Ramos (cell line): ENCODE data around the gene PRR29.
"Not testable (repeated sequence)": the region's sequence is repeated elsewhere in the genome, so short reads cannot be mapped to it uniquely, and the experiment has no call there.

Source experiments
- in situ Hi-C: fragments of 300-500 bp; cut with MboI; formaldehyde crosslinking; loops from one replicate; pipeline ENCODE4 v1.14.3; 2022; ENCODE audit warnings: low sequenced_read_pairs; ENCODE audit not compliant: unreplicated experiment

PRR29 gene

DNA sequence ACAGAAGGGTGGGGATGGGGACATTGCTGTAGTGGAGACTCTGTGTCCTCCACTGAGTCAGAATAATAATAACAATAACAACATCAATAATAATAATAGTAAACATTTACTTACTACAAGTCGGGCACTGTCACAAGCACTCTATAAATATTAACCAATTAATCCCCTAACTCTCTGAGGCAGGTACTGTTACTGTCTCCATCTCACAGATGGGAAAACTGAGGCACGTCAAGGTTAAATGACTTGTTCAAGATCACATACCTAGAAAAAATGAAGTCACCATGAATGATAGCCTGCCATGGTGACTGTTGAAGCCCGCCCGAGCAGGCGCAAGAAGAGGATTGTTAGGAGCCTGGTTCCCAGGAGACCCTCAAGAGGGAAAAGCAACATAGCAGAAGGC lies 10.2 kb downstream of the PRR29 start:
- in situ Hi-C loops, result no loop called here

- in situ Hi-C loops, result no loop called here
Measured at GRCh38 chr17:64008830-64009229, 10.7 kb downstream of the PRR29 start.

- in situ Hi-C loops, result no loop called here
Measured at GRCh38 chr17:64009571-64010402, 11.6 kb downstream of the PRR29 start.

- in situ Hi-C loops, result no loop called here
Measured at GRCh38 chr17:64015447-64015846, 17.3 kb downstream of the PRR29 start.

- in situ Hi-C loops, result no loop called here
Measured at GRCh38 chr17:64016231-64016784, 18.2 kb downstream of the PRR29 start.

GRCh38 chr17:64016974-64017373 lies 18.8 kb downstream of the PRR29 start:
- in situ Hi-C loops, result no loop called here

DNA sequence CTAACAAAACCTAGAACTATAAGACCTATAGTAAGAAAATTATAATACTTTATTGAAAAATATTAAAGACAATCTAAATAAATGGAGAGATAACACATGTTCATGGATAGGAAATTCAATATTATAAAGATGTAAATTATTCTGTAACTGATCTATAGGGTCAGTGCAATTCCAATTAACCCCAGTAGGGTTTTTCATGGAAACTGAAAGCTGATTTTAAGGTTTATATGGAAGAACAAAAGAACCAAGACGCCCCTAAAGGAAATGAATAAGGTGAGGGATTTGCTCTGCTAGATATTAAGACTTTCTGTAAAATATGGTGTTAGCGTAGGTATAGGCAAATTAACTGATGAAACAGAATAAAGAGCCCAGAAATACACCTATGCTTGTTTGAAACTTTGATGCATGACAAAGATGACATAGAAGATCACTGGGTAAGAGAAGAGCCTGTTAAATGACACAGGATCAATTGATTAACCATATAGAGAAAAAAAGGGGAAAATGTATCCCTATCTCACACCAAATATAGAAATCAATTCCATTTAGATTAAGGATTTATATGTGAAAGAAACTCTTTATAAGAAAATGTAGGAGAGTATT lies 19.3 kb downstream of the PRR29 start:
- in situ Hi-C loops, result no loop called here

DNA sequence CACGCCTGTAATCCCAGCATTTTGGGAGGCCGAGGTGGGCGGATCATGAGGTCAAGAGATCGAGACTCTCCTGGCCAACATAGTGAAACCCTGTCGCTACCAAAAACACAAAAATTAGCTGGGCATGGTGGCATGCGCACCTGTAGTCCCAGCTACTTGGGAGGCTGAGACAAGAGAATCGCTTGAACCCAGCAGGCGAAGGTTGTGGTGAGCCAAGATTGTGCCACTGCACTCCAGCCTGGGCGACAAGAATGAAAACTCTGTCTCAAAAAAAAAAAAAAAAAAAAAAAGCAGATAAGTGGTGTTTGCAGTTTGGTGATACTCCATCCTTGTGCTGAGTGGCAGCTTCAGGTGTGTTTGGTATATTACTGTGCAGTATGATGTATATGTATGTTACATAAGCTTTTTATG lies 21.4 kb downstream of the PRR29 start:
- in situ Hi-C loops, result not testable (repeated sequence)

DNA sequence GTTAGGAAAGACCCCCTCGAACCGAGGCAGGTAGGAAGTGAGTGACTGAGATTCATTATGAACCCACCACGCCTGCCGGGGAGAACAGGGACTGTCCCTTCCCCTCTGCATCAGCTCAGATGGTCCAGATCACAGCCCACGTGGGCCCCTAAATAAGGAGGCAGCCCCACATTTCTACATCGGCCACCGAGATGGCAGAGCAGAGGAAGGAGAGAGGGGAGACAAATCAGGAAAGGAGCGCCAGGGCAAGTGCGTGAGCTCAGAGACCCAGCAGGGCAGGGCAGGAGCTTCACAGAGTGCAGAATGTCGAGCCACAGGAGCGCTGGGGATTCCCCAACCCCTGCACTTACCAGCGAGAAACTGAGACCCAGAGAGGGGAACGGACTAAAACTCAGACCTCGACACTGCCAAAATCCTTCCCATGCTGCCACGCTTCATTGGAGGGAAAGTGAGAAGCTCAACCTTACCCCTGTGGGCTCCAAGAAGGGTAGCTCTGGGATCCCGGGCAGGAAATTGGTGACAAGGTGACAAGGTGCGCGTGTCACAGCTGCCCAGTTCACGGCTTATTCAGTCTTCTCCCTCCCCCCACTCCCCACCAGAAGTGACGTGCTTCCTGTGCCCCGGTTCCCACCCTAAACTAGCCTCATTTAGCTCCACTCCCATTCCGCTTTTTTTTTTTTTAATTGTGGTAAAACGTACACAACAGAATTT lies 22.1 kb downstream of the PRR29 start, which contains the start of gene ICAM2:
Gene ICAM2 (minus strand): TSS at position 578 of the 711 bp plus-strand sequence. CDS start 13,942 bp downstream, outside the sequence.
- in situ Hi-C loops, result loop anchor here (10.0 kb wide), 1 partner anchor 105 kb away; the partner anchor contains the start of genes CSHL1 and GH1

DNA sequence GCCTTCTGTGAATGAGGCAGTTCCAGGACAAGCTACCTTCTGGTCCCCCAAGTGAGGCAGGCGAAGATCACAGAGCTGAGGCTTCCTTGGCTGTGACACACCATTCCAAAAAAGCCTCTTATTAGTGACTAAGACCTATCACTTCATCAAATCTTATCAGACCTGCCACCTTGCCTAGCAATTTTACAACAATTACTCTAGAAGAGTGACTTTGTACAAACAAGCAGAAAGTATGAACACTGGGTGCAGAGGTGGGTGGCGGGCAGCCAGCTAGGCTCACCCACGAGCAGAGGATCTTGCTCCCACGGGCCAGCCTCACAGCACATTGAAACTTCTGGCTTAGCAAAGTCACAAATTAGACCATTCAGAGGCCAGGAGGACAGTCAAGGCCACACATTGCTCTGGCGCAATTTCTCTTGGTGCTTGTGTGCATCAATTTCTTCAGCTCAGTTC lies 24.5 kb downstream of the PRR29 start:
- in situ Hi-C loops, result loop anchor here (10.0 kb wide), 1 partner anchor 108 kb away; the partner anchor contains the start of genes CSHL1 and GH1

DNA sequence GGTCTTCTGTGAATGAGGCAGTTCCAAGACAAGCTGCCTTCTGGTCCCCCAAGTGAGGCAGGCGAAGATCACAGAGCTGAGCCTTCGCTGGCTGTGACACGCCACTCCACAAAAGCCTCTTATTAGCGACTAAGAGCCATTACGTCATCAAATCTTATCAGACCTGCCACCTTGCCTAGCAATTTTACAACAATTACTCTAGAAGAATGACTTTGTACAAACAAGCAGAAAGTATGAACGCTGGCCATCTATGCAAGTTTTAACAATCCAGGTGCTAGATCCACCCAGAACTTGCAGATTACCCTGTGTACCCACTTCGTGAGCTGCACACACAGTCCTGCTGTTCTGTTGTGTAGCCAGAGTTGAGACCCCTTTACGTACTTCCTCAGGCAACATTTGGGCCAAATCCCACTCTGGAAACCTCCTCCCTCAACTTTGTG lies 26.1 kb downstream of the PRR29 start:
- in situ Hi-C loops, result loop anchor here (10.0 kb wide), 1 partner anchor 109 kb away; the partner anchor contains the start of genes CSHL1 and GH1

- in situ Hi-C loops, result loop anchor here (5.0 to 10.0 kb wide), 2 partner anchors 107 to 110 kb away; partner anchors contain the start of genes CSHL1, ERN1 and GH1
Measured at GRCh38 chr17:64024781-64025731, 26.9 kb downstream of the PRR29 start.

DNA sequence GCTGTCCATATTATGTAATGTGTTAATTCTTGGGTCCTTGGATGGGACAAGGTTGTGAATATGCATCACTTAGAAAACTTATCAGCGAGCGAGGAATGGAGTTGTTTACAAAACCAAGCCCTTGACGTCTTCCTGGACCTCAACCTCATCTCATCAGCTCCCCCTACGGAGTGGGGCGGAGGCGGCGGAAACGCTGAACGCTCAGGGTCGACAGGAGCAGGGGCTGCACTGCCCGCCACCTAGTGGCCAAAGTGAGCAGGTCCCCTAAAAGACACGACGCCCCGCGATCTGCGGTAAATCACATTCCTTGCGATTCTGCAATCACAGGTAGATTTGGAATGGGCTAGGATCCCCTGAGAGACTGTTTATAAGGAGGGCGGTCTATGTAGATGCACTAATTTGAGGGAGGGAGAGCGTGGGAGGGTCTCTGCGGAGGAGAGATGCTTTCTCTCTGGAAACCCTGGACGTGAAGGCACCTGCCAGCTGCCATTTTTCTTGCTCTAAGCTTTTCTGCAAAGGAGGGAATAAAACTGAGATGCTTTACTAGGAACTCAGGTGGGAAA lies 27.7 kb downstream of the PRR29 start:
- in situ Hi-C loops, result loop anchor here (5.0 to 10.0 kb wide), 2 partner anchors 106 to 111 kb away; partner anchors contain the start of genes CSHL1, ERN1 and GH1

- in situ Hi-C loops, result loop anchor here (5.0 to 10.0 kb wide), 2 partner anchors 103 to 114 kb away; partner anchors contain the start of genes CSHL1, ERN1 and GH1
Measured at GRCh38 chr17:64028874-64029464, 30.8 kb downstream of the PRR29 start.

DNA sequence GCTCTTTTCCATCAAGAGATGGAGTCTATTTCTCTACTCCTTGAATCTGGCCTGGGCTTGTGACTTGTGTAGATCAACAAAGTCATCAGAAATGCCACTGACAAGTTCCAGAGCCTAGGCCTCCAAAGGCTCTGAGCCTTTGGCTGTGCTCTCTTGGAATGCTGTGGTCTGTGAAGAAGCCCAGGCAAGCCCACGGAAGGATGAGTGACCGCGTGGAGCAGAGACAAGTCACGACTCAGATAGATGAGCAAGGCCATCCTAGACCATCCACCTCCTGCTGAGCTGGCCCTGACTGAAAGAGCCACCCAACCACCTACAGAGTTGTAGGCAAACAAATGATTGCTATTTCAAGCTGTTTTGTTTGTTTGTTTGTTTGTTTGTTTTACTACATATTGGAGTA lies 33.9 kb downstream of the PRR29 start:
- in situ Hi-C loops, result no loop called here

- in situ Hi-C loops, result no loop called here
Measured at GRCh38 chr17:64036198-64036922, 38.2 kb downstream of the PRR29 start.

- in situ Hi-C loops, result no loop called here
Measured at GRCh38 chr17:64037180-64037579, 39.0 kb downstream of the PRR29 start.

GRCh38 chr17:64037802-64038201 lies 39.7 kb downstream of the PRR29 start:
- in situ Hi-C loops, result no loop called here
